T-cell (primary cell): ENCODE data around the gene ST7. TPM values are rescaled to one million over a fixed set of nuclear protein-coding genes. Genes with fewer than 3 reads are reported as not detected.

Experiments used
- ATAC-seq, 4 experiments: fragments of 200-7000 bp in 3 of 4; fragments of 150-1000 bp in 1 of 4; cut with Tn5 transposase; replicated peaks in 1 of 4; 1 replicate in 3 of 4; 2 replicates in 1 of 4; pipeline ENCODE4 v1.10.0; 2021; ENCODE audit warnings: moderate library complexity in 3 of 4, mild to moderate bottlenecking in 2 of 4, moderate number of reproducible peaks in 1 of 4
- CTCF ChIA-PET, 2 donors: fragments of 300-600 bp; sonication (Branson Sonifier 250); formaldehyde crosslinking; loops; one replicate each; lab custom pipeline; 2022; ENCODE audit warnings: antibody characterized with exemption in 2 of 2; lab: Charles Lee
- POLR2A ChIA-PET, 2 donors: fragments of 300-600 bp; sonication (Branson Sonifier 250); formaldehyde crosslinking; loops; one replicate each; lab custom pipeline; 2022; ENCODE audit warnings: antibody characterized with exemption in 2 of 2; lab: Charles Lee
- DNase-seq, 35 experiments: peaks; one replicate each; pipeline versions ENCODE4 v3.0.0 to v3.0.0-alpha.2; 2013 to 2023
- H3K27ac ChIP-seq: one replicate; pipeline ENCODE4 v1.5.1; 2013; ENCODE audit warnings: low read length
- H3K27me3 ChIP-seq, 2 experiments: replicated peaks in 1 of 2; 1 replicate in 1 of 2; 2 replicates in 1 of 2; pipeline versions ENCODE4 v1.6.1 to v1.7.0; 2013; ENCODE audit warnings: low read length in 1 of 2, mixed read lengths in 1 of 2; ENCODE audit not compliant: control insufficient read depth in 2 of 2, insufficient read depth in 2 of 2; ENCODE audit errors: extremely low read depth in 1 of 2
- H3K36me3 ChIP-seq, 2 donors: 1 replicate in 1 of 2; 2 replicates in 1 of 2; pipeline versions ENCODE4 v1.6.1 to v1.7.0; 2013; ENCODE audit warnings: low read length in 1 of 2; ENCODE audit not compliant: control insufficient read depth in 2 of 2, insufficient read depth in 1 of 2; ENCODE audit errors: extremely low read depth in 1 of 2
- H3K4me1 ChIP-seq, 2 experiments: 1 replicate in 1 of 2; 2 replicates in 1 of 2; pipeline versions ENCODE4 v1.6.1 to v1.7.0; 2013; ENCODE audit warnings: low read length in 2 of 2, mixed read lengths in 1 of 2; ENCODE audit not compliant: insufficient read depth in 2 of 2, control insufficient read depth in 1 of 2; ENCODE audit errors: extremely low read depth in 1 of 2
- H3K4me3 ChIP-seq, 2 donors: 1 replicate in 1 of 2; 2 replicates in 1 of 2; pipeline versions ENCODE4 v1.5.1 to v1.7.0; 2013; ENCODE audit warnings: mild to moderate bottlenecking in 2 of 2, low read length in 1 of 2, moderate library complexity in 1 of 2; ENCODE audit not compliant: control insufficient read depth in 1 of 2; ENCODE audit errors: extremely low read depth in 1 of 2
- H3K9me3 ChIP-seq: 2 replicates; pipeline ENCODE4 v1.7.0; 2013
- H3K27ac Mint-ChIP-seq, 2 donors: one replicate each; pipeline ENCODE4 v1.8.0; 2020 to 2021; ENCODE audit warnings: mild to moderate bottlenecking in 2 of 2, mixed read lengths in 2 of 2
- H3K27me3 Mint-ChIP-seq, 2 donors: one replicate each; pipeline ENCODE4 v1.8.0; 2021 to 2022; ENCODE audit warnings: mixed read lengths in 2 of 2
- H3K36me3 Mint-ChIP-seq: one replicate; pipeline ENCODE4 v1.8.0; 2021; ENCODE audit warnings: mixed read lengths
- H3K4me1 Mint-ChIP-seq, 3 donors: one replicate each; pipeline ENCODE4 v1.8.0; 2020 to 2022; ENCODE audit warnings: mixed read lengths in 3 of 3, mild to moderate bottlenecking in 1 of 3
- H3K4me3 Mint-ChIP-seq, 3 donors: one replicate each; pipeline ENCODE4 v1.8.0; 2020 to 2022; ENCODE audit warnings: mild to moderate bottlenecking in 3 of 3, mixed read lengths in 3 of 3, moderate library complexity in 3 of 3
- H3K9me3 Mint-ChIP-seq, 3 donors: one replicate each; pipeline ENCODE4 v1.8.0; 2020 to 2022; ENCODE audit warnings: mixed read lengths in 3 of 3
- WGBS: methylation state at CpG from one replicate; pipeline ENCODE4 v1.1.5; 2013; ENCODE audit warnings: missing lambda C conversion rate; ENCODE audit not compliant: insufficient coverage; 5-methylcytosine and 5-hydroxymethylcytosine counted together
- total RNA-seq, 35 experiments: library from RNA in 6 of 35; stranded (reverse) in 6 of 35; fragments of 120-200 nt in 1 of 35; gene quantifications; one replicate each; pipeline versions ENCODE4 v1.2.1 to v1.2.4 and lab custom pipeline; 2013 to 2026

Gene ST7
- total RNA-seq, 5 donors from 2014 or later (not counting 1 experiment from before 2014, with no cell fraction given): 3.3 to 6.1 (median 4.4) TPM

DNA sequence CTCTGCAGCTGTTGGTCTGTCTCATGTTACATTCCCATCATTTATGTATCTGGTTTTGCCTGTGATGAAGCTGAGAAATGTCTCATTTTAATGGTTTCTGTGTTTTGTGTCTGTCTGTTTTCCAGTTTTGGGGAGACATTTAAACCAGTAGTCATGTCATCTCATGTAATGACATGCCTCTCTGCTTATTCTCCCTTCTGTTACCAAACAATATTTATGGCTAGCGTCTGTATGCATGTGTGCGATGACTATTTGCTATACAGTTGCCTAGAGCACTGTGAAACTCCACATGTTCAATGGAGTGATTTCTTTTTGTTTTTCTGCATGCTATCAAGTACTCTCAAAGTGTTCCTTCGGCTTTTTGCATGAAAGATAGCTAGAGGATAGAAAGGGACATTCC, 132.0 kb downstream of the ST7 start:
- H3K4me3 Mint-ChIP-seq: no peak overlapping the region
- no CpG with 5 or more reads among the region's 3 CpGs for WGBS

DNA sequence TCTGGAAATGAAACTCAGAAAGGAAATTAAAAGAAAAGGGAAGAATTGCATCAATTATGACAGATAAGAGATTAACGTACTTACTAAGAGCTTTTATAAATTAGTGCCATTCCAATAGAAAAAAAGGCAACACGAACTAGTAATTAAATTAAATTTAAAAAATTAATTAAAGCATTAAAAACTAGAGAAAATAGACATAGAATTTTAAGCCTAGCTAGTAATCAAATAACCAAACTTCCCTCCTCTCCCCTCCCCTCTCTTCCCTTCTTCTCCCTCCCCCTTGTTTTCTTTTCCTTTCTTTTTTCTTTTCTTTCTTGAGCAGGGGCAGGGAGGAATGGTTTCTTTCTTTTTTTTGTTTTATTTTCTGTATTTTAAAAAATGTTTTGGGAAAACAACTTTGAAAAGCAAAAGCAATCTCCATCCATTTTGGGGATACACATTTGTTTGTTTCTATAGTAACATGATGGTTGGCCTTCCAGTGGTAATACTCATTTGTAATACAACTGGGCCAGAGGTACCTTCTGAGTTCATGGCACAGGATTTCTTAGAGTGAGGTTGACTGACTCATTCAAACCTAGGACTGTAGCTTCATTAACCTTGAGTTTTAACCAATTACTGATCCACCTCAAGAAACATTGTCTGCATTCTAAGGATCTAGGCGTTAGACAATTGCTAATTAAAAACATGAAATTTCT, 132.6 kb downstream of the ST7 start:
- Mint-ChIP-seq H3K36me3 (no peaks in the 10 kb centered on the region), H3K27ac (no peak overlapping the region), H3K27me3 (no peaks in the 10 kb centered on the region), H3K9me3 (no peaks in the 10 kb centered on the region), H3K4me3 (no peak overlapping the region), H3K4me1 (peaks cover 25 to 31% (median 30%) of the 10 kb centered on the region in 3 donors)
- Histone ChIP-seq H3K36me3 (no peaks in the 10 kb centered on the region), H3K9me3 (no peaks in the 10 kb centered on the region), H3K4me3 (no peak overlapping the region), H3K27ac (no peak overlapping the region), H3K27me3 (no peaks in the 10 kb centered on the region), H3K4me1 (peaks cover 9 to 14% of the 10 kb centered on the region in 2 experiments)
- CTCF ChIA-PET: interaction anchor here (0.6 to 0.8 kb wide), 2 partner anchors 29 to 67 kb away, joined by 3 read pairs; no protein-coding TSS in a partner anchor
- no peak for DNase-seq
- POLR2A ChIA-PET: no interaction called here
- no peak for ATAC-seq
- no CpG with 5 or more reads among the region's 3 CpGs for WGBS

More for the DNA sequence above, 132.0 kb downstream of the ST7 start:
- Histone ChIP-seq H3K4me1 (peaks cover 9 to 14% of the 10 kb centered on the region in 2 experiments), H3K27me3 (no peaks in the 10 kb centered on the region), H3K27ac (no peak overlapping the region), H3K36me3 (no peaks in the 10 kb centered on the region), H3K4me3 (no peak overlapping the region), H3K9me3 (no peaks in the 10 kb centered on the region)
- no peak overlapping the region for H3K27ac Mint-ChIP-seq
- no peaks in the 10 kb centered on the region for H3K9me3 Mint-ChIP-seq
- no peaks in the 10 kb centered on the region for H3K27me3 Mint-ChIP-seq
- DNase-seq: no peak
- H3K4me1 Mint-ChIP-seq: peaks cover 25 to 31% (median 30%) of the 10 kb centered on the region in 3 donors
- no peak for ATAC-seq
- CTCF ChIA-PET: no interaction called here
- POLR2A ChIA-PET: no interaction called here
- H3K36me3 Mint-ChIP-seq: no peaks in the 10 kb centered on the region

DNA sequence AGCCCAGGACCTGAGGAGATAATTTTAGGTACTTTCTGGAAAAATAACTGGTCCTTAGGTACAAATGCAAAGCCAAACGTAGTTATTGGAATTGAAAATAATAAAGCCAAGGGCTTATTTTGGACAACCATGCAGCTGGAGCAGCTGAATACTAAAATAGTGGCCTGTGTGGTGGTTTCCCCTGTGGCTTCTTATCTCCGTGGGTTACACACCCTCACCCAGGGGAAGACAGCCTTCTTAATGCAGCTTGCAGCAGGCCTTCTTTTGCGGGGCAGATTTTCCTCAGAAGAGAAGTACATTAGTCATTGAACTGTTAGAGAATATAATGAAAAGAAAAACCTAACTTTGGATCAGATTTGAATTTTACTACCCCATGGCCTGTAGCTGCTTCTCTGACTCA, 133.5 kb downstream of the ST7 start:
- no CpG with 5 or more reads among the region's 3 CpGs for whole genome bisulfite sequencing
- H3K4me3 Mint-ChIP-seq: no peak overlapping the region
- Histone ChIP-seq H3K36me3 (no peaks in the 10 kb centered on the region), H3K27me3 (no peaks in the 10 kb centered on the region), H3K9me3 (no peaks in the 10 kb centered on the region), H3K27ac (no peak overlapping the region), H3K4me3 (no peak overlapping the region), H3K4me1 (peaks cover 9 to 14% of the 10 kb centered on the region in 2 experiments)
- H3K4me1 Mint-ChIP-seq: peaks cover 25 to 31% (median 30%) of the 10 kb centered on the region in 3 donors
- H3K9me3 Mint-ChIP-seq: no peaks in the 10 kb centered on the region
- ATAC-seq: no peak
- H3K27me3 Mint-ChIP-seq: no peaks in the 10 kb centered on the region
- no peaks in the 10 kb centered on the region for H3K36me3 Mint-ChIP-seq
- CTCF ChIA-PET: interaction anchor here in 1 of 2 donors (0.5 to 0.8 kb wide), 2 partner anchors 20 to 28 kb away, joined by 3 to 4 read pairs; no protein-coding TSS in a partner anchor
- no peak overlapping the region for H3K27ac Mint-ChIP-seq
- no peak for DNase-seq
- POLR2A ChIA-PET: no interaction called here

DNA sequence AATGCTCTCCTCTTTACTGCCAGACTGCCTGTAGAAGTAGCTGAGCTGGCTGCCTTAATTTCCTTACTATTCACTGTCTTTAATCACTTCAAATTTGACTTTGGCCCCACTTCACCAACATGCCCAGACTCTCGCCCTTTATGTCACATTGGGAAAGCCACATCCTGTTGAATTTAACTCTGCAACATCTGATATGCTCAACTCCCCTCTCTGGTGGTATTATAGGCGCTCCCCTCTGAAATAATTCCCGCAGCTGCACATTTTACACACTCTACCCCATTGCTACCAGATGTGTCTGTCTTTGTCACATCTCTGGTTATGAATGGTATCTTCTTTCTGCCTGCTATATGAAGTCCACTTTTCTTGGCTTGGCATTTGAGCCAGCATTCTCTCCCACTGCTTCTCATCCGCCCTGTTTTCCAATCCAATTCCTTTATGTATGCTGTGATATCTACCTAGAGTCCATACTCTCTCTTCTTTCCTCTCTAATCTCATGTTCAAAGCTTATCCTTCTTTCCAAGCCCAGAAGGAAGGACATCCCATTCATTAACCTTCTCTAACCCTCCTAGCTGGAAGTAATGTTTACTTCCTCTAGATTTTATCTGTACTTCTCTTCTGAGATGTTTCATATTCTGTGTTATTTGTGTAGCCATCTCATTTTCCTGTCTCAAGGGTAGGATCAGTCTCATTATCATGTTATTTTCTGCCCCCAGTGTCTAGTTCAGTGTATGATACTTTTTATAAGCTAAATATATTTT, 134.5 kb downstream of the ST7 start:
- 0% methylated on average over 1 of the region's 4 CpGs for WGBS
- ChIA-PET CTCF (interaction anchor here (0.6 to 1.1 kb wide), 5 partner anchors 35 to 174 kb away, joined by 3 to 6 read pairs (median 3); no protein-coding TSS in a partner anchor), POLR2A (no interaction called here)
- Histone ChIP-seq H3K4me3 (no peak overlapping the region), H3K4me1 (peaks cover 9 to 14% of the 10 kb centered on the region in 2 experiments), H3K27ac (no peak overlapping the region), H3K27me3 (no peaks in the 10 kb centered on the region), H3K9me3 (no peaks in the 10 kb centered on the region), H3K36me3 (no peaks in the 10 kb centered on the region)
- peak overlapping the region in 1 of 3 donors; percentile 27 for H3K4me3 Mint-ChIP-seq
- H3K9me3 Mint-ChIP-seq: no peaks in the 10 kb centered on the region
- peak overlapping the region in 1 of 2 donors; percentile 44 for H3K27ac Mint-ChIP-seq
- no peaks in the 10 kb centered on the region for H3K27me3 Mint-ChIP-seq
- ATAC-seq (peak in 2 of 4 experiments; percentile 40 to 42), DNase-seq (no peak)
- H3K36me3 Mint-ChIP-seq: no peaks in the 10 kb centered on the region
- H3K4me1 Mint-ChIP-seq: peaks cover 25 to 31% (median 30%) of the 10 kb centered on the region in 3 donors

DNA sequence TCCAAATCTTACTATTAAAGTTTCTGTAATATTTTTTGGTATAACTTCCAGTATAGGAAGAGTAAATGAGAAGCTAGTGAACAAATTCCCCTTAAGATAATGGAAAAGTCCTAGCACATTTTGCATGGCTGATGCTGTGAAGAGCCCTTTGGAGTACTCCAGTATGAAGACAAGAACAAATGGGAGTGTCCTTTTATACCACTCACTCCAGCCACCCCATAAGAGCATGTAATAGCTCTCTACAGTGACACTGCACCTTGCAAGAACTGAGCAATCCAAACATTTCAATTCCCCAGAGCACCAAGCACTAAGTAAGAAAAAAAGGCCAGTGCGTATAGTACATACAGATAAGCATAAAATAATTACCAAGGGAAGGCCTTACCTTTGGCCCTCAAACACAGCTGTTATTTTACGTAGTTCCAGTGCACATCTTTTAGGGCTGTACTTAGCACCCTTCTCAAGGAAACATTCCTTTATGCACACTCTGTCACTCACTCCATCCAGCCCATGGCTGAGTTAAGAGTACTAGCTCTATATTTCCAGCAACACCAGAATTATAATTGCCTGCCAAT, 135.4 kb downstream of the ST7 start:
- Mint-ChIP-seq H3K4me3 (no peak overlapping the region), H3K9me3 (no peaks in the 10 kb centered on the region), H3K27me3 (no peaks in the 10 kb centered on the region), H3K27ac (no peak overlapping the region), H3K4me1 (peaks cover 25 to 30% (median 28%) of the 10 kb centered on the region in 3 donors), H3K36me3 (no peaks in the 10 kb centered on the region)
- Histone ChIP-seq H3K27me3 (no peaks in the 10 kb centered on the region), H3K4me3 (no peak overlapping the region), H3K4me1 (peaks cover 9 to 14% of the 10 kb centered on the region in 2 experiments), H3K36me3 (no peaks in the 10 kb centered on the region), H3K27ac (no peak overlapping the region), H3K9me3 (no peaks in the 10 kb centered on the region)
- DNase-seq (no peak), ATAC-seq (no peak)
- ChIA-PET POLR2A (no interaction called here), CTCF (interaction anchor here (0.5 to 1.1 kb wide), 6 partner anchors 34 to 1120 kb away, joined by 3 to 6 read pairs (median 3); no protein-coding TSS in a partner anchor)
- 100% methylated on average over 2 of the region's 2 CpGs for WGBS

DNA sequence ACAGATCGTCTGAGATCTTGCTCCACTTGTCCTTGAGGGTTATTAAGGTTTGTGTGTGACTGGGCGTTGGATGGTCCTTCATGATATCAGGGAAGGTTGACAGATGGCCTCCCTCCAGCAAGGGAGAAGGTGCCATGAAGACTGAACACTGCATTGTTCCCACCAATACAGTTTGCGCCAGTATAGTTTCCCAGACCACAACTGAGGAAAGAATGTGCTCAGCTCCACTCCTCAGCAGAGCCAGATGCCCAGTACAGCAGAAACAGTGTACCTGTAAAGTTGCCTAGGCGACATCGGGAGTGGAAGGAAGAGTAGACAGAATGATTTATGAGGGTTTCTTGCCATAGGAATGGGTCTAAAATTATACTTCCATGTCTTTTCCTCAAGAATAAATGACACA, 137.5 kb downstream of the ST7 start:
- WGBS: 80% methylated on average over 1 of the region's 5 CpGs
- Histone ChIP-seq H3K27me3 (no peaks in the 10 kb centered on the region), H3K4me1 (peaks cover 9 to 14% of the 10 kb centered on the region in 2 experiments), H3K9me3 (no peaks in the 10 kb centered on the region), H3K4me3 (no peak overlapping the region), H3K27ac (no peak overlapping the region), H3K36me3 (no peaks in the 10 kb centered on the region)
- Mint-ChIP-seq H3K9me3 (no peaks in the 10 kb centered on the region), H3K27ac (no peak overlapping the region), H3K36me3 (no peaks in the 10 kb centered on the region), H3K27me3 (no peaks in the 10 kb centered on the region), H3K4me3 (no peak overlapping the region), H3K4me1 (peaks cover 22 to 25% (median 25%) of the 10 kb centered on the region in 3 donors)
- no peak for ATAC-seq
- POLR2A ChIA-PET: no interaction called here
- DNase-seq: no peak
- CTCF ChIA-PET: no interaction called here
